Fibroblast of villous mesenchyme (primary cell): ENCODE data around the gene C11orf68. TPM values are rescaled to one million over a fixed set of nuclear protein-coding genes. Genes with fewer than 3 reads are reported as not detected.
"Not testable (repeated sequence)": the region's sequence is repeated elsewhere in the genome, so short reads cannot be mapped to it uniquely, and the experiment has no call there.

Experiments
- DNase-seq: peaks from one replicate; pipeline ENCODE4 v3.0.0-alpha.2; 2010; ENCODE audit warnings: low read depth
- H3K4me3 ChIP-seq: 2 replicates; pipeline ENCODE4 v1.5.1; 2011; ENCODE audit warnings: low read depth, mild to moderate bottlenecking, low read length
- total RNA-seq: library from RNA; depleted of rRNA; stranded (reverse); fragments of >200 nt; gene quantifications from 2 replicates; pipeline ENCODE4 v1.2.3, GENCODE V29; 2012
- TF ChIP-seq, protein P1 (sequence below): IDR thresholded peaks from 2 replicates; pipeline ENCODE4 v1.5.1; 2012; ENCODE audit warnings: low read depth, mild to moderate bottlenecking, low read length; ENCODE audit not compliant: insufficient read depth

Gene C11orf68
- total RNA-seq, 1 donor = 31.5 TPM

DNA sequence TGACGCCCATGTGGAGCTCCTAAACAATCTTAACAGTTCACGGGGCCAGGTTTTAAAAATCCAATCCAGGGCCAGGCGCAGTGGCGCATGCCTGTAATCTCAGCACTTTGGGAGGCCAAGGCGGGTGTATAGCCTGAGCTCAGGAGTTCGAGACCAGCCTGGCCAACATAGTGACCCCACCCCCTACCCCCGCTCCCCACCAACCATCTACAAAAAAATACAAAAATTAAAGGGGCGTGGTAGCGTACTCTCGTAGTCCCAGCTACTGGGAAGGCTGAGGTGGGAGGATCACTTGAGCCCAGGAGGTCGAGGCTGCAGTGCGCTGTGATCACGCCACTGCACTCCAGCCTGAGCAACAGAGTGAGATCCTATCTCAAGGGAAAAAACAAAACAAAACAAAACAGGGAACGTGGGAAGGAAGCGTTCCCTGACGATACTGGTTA, 42.0 kb upstream of the C11orf68 start:
- no peak for DNase-seq
- peak overlapping the region; percentile 87 for H3K4me3 ChIP-seq
- TF ChIP-seq, protein P1, sequence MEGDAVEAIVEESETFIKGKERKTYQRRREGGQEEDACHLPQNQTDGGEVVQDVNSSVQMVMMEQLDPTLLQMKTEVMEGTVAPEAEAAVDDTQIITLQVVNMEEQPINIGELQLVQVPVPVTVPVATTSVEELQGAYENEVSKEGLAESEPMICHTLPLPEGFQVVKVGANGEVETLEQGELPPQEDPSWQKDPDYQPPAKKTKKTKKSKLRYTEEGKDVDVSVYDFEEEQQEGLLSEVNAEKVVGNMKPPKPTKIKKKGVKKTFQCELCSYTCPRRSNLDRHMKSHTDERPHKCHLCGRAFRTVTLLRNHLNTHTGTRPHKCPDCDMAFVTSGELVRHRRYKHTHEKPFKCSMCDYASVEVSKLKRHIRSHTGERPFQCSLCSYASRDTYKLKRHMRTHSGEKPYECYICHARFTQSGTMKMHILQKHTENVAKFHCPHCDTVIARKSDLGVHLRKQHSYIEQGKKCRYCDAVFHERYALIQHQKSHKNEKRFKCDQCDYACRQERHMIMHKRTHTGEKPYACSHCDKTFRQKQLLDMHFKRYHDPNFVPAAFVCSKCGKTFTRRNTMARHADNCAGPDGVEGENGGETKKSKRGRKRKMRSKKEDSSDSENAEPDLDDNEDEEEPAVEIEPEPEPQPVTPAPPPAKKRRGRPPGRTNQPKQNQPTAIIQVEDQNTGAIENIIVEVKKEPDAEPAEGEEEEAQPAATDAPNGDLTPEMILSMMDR = no peak

DNA sequence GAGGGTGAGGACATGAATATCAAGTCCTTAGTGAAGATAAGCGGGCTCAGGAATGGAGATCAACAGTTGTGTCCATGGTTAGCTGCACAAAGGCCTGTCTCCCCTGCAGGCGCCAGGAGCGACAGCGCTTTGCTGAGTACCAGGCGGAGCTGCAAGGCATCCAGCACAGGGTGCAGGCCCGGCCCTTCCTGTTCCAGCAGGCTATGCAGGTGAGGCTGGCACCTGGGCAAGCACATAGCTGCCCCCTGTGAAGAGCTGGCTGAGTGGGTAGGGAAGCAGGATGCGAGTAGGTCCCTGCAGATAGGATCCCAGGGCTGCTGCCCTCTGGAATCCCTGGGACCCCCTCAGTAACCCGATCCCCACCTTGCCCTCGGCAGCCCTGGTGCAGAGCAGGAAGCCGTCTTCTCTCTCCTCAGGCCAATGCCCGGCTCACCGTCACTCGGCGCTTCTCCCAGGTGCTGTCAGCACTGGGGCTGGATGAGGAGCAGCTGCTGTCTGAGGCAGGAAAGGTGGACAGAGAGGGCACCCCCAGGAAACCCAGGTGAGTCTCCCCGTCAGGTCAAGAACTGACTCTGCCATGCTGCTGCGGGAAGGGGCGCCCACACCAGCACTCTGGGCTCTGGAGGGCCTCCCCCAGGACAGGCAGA, 40.0 kb upstream of the C11orf68 start:
- DNase-seq = no peak
- no peak overlapping the region for H3K4me3 ChIP-seq
- TF ChIP-seq, protein P1 = no peak

DNA sequence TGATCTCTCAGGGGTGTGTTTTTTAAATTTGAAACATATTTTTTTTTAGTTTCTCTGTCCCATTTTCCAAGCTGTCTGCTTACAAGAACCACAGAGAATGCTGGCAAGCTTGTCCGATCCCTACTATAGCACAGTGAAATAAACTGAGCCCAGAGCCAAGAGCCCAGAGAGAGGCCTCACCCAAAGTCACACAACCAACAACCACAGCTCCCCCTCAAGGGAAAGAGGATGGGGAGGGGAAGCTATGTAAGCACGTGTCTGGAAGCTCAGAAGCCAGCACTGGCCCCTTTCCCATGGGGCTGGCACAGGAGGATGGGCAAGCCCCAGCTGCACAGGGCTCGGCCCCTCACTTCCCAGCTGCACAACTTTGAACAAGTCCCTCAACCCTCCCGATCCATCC, 39.4 kb upstream of the C11orf68 start:
- no peak for DNase-seq
- no peak overlapping the region for H3K4me3 ChIP-seq
- TF ChIP-seq, protein P1 = no peak

DNA sequence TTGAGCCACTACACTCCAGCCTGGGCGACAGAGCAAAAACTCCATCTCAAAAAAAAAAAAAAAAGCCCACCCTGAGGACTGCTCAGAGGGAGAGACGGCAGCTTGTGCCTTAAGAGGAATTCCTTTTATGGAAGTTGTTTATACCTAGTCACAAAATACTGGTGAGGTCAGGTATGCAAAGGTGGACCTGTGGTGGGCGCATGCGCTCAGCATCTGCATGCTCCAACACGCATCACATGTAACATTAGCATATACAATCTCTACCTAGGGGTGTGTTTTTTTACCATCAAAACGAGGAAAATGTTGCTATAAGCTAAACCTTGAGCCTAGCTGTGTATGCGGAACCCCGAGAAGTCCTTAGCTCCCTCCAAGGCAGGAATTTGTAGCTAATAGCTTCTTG, 35.9 kb upstream of the C11orf68 start:
- TF ChIP-seq, protein P1 = no peak
- no peak for DNase-seq
- no peak overlapping the region for H3K4me3 ChIP-seq

DNA sequence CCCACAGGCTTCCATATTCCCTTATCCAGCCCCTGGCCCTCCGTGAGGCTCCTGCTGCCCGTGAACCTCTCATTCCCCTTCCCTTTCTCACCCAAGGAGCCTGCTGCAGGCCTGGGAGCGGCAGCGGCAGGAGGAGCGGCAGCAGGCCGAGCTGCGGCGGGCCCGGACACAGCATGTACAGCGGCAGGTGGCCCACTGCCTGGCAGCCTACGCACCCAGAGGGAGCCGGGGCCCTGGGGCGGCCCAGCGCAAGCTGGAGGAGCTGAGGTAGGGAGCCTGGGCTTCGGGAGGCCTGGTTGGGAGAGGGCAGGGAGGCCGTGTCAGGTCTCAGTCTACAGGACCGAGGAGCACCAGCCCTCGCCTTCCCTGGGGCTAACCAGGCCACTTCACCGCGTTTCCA, 34.6 kb upstream of the C11orf68 start:
- DNase-seq = no peak
- TF ChIP-seq, protein P1 = no peak

DNA sequence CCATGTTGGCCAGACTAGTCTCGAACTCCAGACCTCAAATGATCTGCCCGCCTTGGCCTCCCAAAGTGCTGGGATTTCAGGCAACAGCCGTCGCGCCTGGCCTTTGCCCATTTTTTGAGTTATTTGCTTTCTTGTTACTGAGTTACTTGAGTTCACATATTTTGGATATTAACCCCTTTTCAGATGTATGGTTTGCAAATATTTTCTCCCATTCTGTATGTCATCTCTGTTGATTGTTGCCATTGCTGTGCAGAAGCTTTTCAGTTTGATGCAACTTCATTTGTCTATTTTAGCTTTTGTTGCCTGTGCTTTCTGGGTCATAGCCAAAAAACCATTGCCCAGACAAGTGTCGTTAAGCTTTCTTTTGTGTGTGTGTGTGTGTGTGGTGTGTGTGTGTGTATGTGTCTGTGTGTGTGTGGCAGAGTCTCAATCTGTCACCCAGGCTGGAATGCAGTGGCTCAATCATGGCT, 33.2 kb upstream of the C11orf68 start:
- no peak overlapping the region for H3K4me3 ChIP-seq
- no peak for DNase-seq

More for the DNA sequence above, 34.6 kb upstream of the C11orf68 start:
- no peak overlapping the region for H3K4me3 ChIP-seq

DNA sequence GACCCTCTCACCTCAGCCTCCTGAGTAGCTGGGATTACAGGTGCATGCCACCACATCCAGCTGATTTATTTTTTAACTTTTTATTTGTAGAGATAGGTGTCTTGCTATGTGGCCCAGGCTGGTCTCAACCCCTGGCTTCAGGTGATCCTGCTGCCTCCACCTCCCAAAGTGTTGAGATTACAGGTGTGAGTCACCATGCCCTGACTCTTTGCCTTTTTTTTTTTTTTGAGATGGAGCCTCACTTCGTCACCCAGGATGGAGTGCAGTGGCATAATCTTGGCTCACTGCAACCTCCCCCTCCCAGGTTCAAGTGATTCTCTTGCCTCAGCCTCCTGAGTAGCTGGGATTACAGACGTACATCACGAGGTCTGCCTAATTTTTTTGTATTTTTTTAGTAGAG, 32.8 kb upstream of the C11orf68 start:
- H3K4me3 ChIP-seq, DNase-seq: not testable (repeated sequence)

More for the DNA sequence above, 33.2 kb upstream of the C11orf68 start:
- TF ChIP-seq, protein P1 = no peak

DNA sequence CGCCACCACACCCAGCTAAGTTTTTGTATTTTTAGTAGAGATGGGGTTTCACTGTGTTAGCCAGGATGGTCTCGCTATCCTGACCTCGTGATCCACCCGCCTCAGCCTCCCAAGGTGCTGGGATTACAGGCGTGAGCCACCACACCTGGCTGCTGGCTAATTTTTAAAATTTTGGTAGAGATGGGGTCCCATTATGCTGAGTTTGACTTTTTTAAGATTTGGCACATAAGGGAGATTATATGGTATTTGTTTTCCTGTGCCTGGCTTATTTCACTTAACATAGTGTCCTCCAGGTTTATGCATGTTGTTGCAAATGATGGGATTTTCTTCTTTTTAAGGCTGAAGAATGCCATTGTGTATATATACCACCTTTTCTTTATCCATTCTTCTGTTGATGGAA, 31.8 kb upstream of the C11orf68 start:
- DNase-seq, H3K4me3 ChIP-seq: not testable (repeated sequence)
